ENCODE measurements around the gene DOCK2. TPM values are rescaled to one million over a fixed set of nuclear protein-coding genes. Genes with fewer than 3 reads are reported as not detected.

Gene DOCK2
- total RNA-seq, 2 donors from 2014 or later, result 32.1 to 40.3 TPM

- no peak for TF ChIP-seq CTCF (IDR thresholded peaks at IDR 0.05)
- H3K4me1 ChIP-seq (ENCODE audit: control insufficient read depth in 1 of 2, low read depth in 2 of 2), result no peaks in the 10 kb centered on the region
- H3K27ac ChIP-seq, result no peak overlapping the region
- no peaks in the 10 kb centered on the region for H3K36me3 ChIP-seq
- H3K27me3 ChIP-seq (replicated peaks; ENCODE audit: insufficient read depth), result no peaks in the 10 kb centered on the region
- H3K9me3 ChIP-seq, result no peaks in the 10 kb centered on the region
- ATAC-seq (ENCODE audit: insufficient number of reproducible peaks, low FRiP score, low read depth) (no peak), DNase-seq (ENCODE audit: low spot score) (no peak)
- no peak overlapping the region for H3K4me3 ChIP-seq
Measured at GRCh38 chr5:169886033-169886432, 249.0 kb downstream of the DOCK2 start.

- no peak overlapping the region for H3K4me3 ChIP-seq
- H3K27ac ChIP-seq, result no peak overlapping the region
- ATAC-seq (ENCODE audit: insufficient number of reproducible peaks, low FRiP score, low read depth), result no peak
- no peaks in the 10 kb centered on the region for H3K9me3 ChIP-seq
- H3K36me3 ChIP-seq, result no peaks in the 10 kb centered on the region
- no peaks in the 10 kb centered on the region for H3K27me3 ChIP-seq (replicated peaks; ENCODE audit: insufficient read depth)
- H3K4me1 ChIP-seq (ENCODE audit: control insufficient read depth in 1 of 2, low read depth in 2 of 2), result no peaks in the 10 kb centered on the region
- TF ChIP-seq CTCF (IDR thresholded peaks at IDR 0.05), result no peak
- DNase-seq (ENCODE audit: low spot score), result no peak
Measured at GRCh38 chr5:169886677-169887076, 249.6 kb downstream of the DOCK2 start.

DNA sequence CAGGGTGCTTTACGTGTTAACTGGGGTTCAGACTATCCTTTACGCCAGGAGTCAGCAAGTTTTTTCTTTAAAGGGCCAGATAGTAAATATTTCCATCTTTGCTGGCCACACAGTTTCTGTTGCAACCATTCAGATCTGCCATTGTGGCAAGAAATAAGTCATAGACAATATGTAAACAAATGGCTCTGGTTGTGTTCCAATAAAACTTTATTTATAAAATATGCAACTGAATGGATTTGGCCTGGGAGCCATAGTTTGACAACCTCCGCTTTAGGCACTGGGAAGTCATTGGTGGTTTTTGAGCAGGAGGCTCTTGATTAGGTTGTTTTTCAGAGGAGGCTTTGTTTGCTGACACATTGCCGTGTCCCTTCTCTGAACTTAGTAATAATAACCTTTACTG lies 252.5 kb downstream of the DOCK2 start:
- DNase-seq (ENCODE audit: low spot score), result no peak
- no peaks in the 10 kb centered on the region for H3K36me3 ChIP-seq
- H3K27ac ChIP-seq, result no peak overlapping the region
- no peaks in the 10 kb centered on the region for H3K9me3 ChIP-seq
- no peak for TF ChIP-seq CTCF (IDR thresholded peaks at IDR 0.05)
- no peak for ATAC-seq (ENCODE audit: insufficient number of reproducible peaks, low FRiP score, low read depth)
- no peaks in the 10 kb centered on the region for H3K4me1 ChIP-seq (ENCODE audit: control insufficient read depth in 1 of 2, low read depth in 2 of 2)
- H3K4me3 ChIP-seq, result no peak overlapping the region
- no peaks in the 10 kb centered on the region for H3K27me3 ChIP-seq (replicated peaks; ENCODE audit: insufficient read depth)

DNA sequence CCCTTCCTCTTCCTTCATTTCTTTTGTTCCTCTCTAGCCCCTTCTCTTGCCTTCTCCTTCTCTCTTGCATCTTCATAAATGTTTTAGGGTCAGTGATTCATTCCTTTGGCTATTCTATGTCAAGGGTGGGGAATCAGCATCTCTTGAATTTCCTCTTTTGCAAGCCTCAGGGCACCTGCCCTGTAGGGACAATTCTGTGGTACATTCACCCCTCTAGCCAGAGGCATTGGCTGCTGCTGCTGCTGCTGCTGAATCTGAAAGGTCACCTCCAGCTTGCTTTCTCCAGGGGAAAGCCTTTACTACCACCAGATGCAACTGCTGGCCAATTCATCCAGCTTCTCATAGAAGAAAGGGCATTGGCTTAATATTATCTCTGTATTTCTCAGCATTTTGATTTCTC lies 255.9 kb downstream of the DOCK2 start:
- Histone ChIP-seq H3K27ac (no peak overlapping the region), H3K9me3 (no peaks in the 10 kb centered on the region), H3K4me1 (ENCODE audit: control insufficient read depth in 1 of 2, low read depth in 2 of 2) (no peaks in the 10 kb centered on the region), H3K36me3 (no peaks in the 10 kb centered on the region), H3K4me3 (no peak overlapping the region), H3K27me3 (replicated peaks; ENCODE audit: insufficient read depth) (no peaks in the 10 kb centered on the region)
- no peak for TF ChIP-seq CTCF (IDR thresholded peaks at IDR 0.05)
- no peak for ATAC-seq (ENCODE audit: insufficient number of reproducible peaks, low FRiP score, low read depth)
- no peak for DNase-seq (ENCODE audit: low spot score)

DNA sequence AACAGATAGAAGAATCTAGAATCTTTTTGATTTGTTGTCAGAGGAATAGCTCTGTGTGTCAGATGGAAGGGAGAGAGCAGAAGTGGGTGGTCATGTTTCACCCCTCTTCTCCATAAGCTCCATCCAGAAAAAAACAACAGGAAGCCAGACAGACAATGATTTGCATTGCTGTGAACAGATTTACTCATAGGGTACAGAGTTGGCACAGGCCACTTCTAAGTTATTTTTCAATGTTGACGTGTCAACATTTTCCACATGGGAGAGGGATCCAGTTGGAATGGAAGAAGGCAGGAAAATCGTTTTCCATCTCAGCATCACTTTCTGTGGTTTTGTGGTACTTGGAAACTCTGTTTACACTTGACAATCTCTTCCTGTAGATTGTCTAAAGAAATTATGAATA lies 256.5 kb downstream of the DOCK2 start:
- ATAC-seq (ENCODE audit: insufficient number of reproducible peaks, low FRiP score, low read depth) (no peak), DNase-seq (ENCODE audit: low spot score) (no peak)
- no peaks in the 10 kb centered on the region for H3K27me3 ChIP-seq (replicated peaks; ENCODE audit: insufficient read depth)
- H3K4me1 ChIP-seq (ENCODE audit: control insufficient read depth in 1 of 2, low read depth in 2 of 2), result no peaks in the 10 kb centered on the region
- no peak overlapping the region for H3K27ac ChIP-seq
- TF ChIP-seq CTCF (IDR thresholded peaks at IDR 0.05), result no peak
- no peaks in the 10 kb centered on the region for H3K9me3 ChIP-seq
- no peaks in the 10 kb centered on the region for H3K36me3 ChIP-seq
- H3K4me3 ChIP-seq, result no peak overlapping the region
